H1 (cell line): Measurements from ENCODE around the gene PRR33.

Source experiments
- CEBPB ChIP-seq: IDR thresholded peaks from 2 replicates; pipeline ENCODE4 v1.6.1; 2012; ENCODE audit warnings: low read depth, low read length
- CTCF ChIP-seq, 3 experiments: IDR thresholded peaks; 1 replicate in 2 of 3; 2 replicates in 1 of 3; pipeline versions ENCODE4 v1.5.1 to v1.6.1; 2011; ENCODE audit warnings: low read length in 3 of 3, mild to moderate bottlenecking in 3 of 3, inconsistent platforms in 2 of 3, low read depth in 1 of 3, moderate library complexity in 1 of 3; ENCODE audit not compliant: insufficient read depth in 1 of 3; ENCODE audit errors: control extremely low read depth in 1 of 3
- EZH2 ChIP-seq: fragments of 200-600 bp; sonication (generic); IDR thresholded peaks from 2 replicates; pipeline ENCODE4 v1.7.1; 2012; ENCODE audit warnings: low read depth, mild to moderate bottlenecking, moderate library complexity, low read length, inconsistent platforms; ENCODE audit not compliant: severe bottlenecking
- KDM5A ChIP-seq: fragments of 200-600 bp; IDR thresholded peaks from 2 replicates; pipeline ENCODE4 v1.7.1; 2012; ENCODE audit warnings: mild to moderate bottlenecking, low read length, inconsistent platforms, mixed read lengths

GRCh38 chr11:1935156-1936071, 43.7 kb upstream of the PRR33 start:
- TF ChIP-seq CTCF (IDR thresholded peaks at IDR 0.05; ENCODE audit: control extremely low read depth in 1 of 3, insufficient read depth in 1 of 3, low read depth in 1 of 3, low read length in 3 of 3) = no peak
- TF ChIP-seq EZH2 = no peak
- no peak for TF ChIP-seq CEBPB
- no peak for TF ChIP-seq KDM5A
